ENCODE data around the gene ABCC10. TPM values are rescaled to one million over a fixed set of nuclear protein-coding genes. Genes with fewer than 3 reads are reported as not detected.

ABCC10 gene
- total RNA-seq, 1 experiment from 2014 or later = 31.8 TPM

- Histone ChIP-seq H3K4me1 (ENCODE audit: insufficient read depth, low read length) (peaks cover 9% of the 10 kb centered on the region; the same call in 1 of the 2 replicates), H4K8ac (replicated peaks; ENCODE audit: insufficient read length, low read depth, low read length) (no peak overlapping the region), H3K4ac (ENCODE audit: low read depth, low read length) (no peak overlapping the region), H3K79me1 (ENCODE audit: insufficient read depth, low read depth, low read length, poor library complexity, severe bottlenecking) (peaks cover 7% of the 10 kb centered on the region), H2AFZ (ENCODE audit: low read length) (peak overlapping the region; percentile 52), H2BK120ac (ENCODE audit: low read depth, low read length, poor library complexity, severe bottlenecking) (no peak overlapping the region), H2BK5ac (ENCODE audit: insufficient read length, low read length) (no peak overlapping the region), H2BK12ac (ENCODE audit: insufficient read length, low read depth, low read length) (no peak overlapping the region), H3K18ac (ENCODE audit: insufficient read length, low read depth, low read length) (no peak overlapping the region), H3K9me3 (ENCODE audit: control insufficient read depth, low read depth, low read length) (no peaks in the 10 kb centered on the region), H3K9ac (ENCODE audit: extremely low read depth, insufficient read length, low read length) (peak overlapping the region; percentile 46), H3K23ac (ENCODE audit: insufficient read length, low read depth, low read length) (no peak overlapping the region), H3T11ph (ENCODE audit: low read length) (no peak overlapping the region), H4K91ac (ENCODE audit: insufficient read length, low read depth, low read length) (no peak overlapping the region), H4K5ac (ENCODE audit: insufficient read length, low read depth, low read length) (no peak overlapping the region), H2BK20ac (ENCODE audit: low read depth, low read length, poor library complexity, severe bottlenecking) (no peak overlapping the region), H3K79me2 (ENCODE audit: insufficient read depth, low read length) (peaks cover 15% of the 10 kb centered on the region), H3K56ac (ENCODE audit: insufficient read length, low read depth, low read length) (no peak overlapping the region), H3K14ac (ENCODE audit: insufficient read depth, low read length) (no peak overlapping the region), H4K20me1 (ENCODE audit: control insufficient read depth, insufficient read depth, insufficient read length) (no peaks in the 10 kb centered on the region), H3K27ac (ENCODE audit: insufficient read length, low read depth, low read length) (no peak overlapping the region), H3K27me3 (ENCODE audit: insufficient read depth, low read length) (no peaks in the 10 kb centered on the region), H2BK15ac (ENCODE audit: low read depth, low read length) (no peak overlapping the region), H2AK5ac (ENCODE audit: insufficient read length, low read length) (no peak overlapping the region), H3K4me2 (ENCODE audit: insufficient read depth, insufficient read length, low read length) (peak overlapping the region; percentile 81), H3K23me2 (ENCODE audit: insufficient read length, low read depth, low read length, poor library complexity, severe bottlenecking) (peaks cover 10% of the 10 kb centered on the region)
- DNase-seq = no peak
- Mint-ChIP-seq H3K4me3 (peak overlapping the region; percentile 87 to 95), H3K36me3 (ENCODE audit: insufficient read depth in 1 of 3, low read depth in 3 of 3) (peaks cover 0 to 3% (median 0%) of the 10 kb centered on the region in 3 experiments; a peak in 1 of 7 replicates), H3K27me3 (ENCODE audit: low read depth) (peaks cover 2% of the 10 kb centered on the region), H3K27ac (peak overlapping the region; percentile 62 to 85 (median 75)), H3K9me3 (no peaks in the 10 kb centered on the region), H3K4me1 (peaks cover 32 to 40% of the 10 kb centered on the region in 2 experiments)
- WGBS (ENCODE audit: extremely low coverage, insufficient read length, low lambda C conversion rate) = no CpG with 5 or more reads among the region's 2 CpGs
- TF ChIP-seq CTCF (conservative IDR thresholded peaks at IDR 0.05) = no peak
These were observed 49.4 kb downstream of the ABCC10 start for GRCh38 chr6:43476746-43477145.
